ENCODE measurements around the gene NRDE2.

DNA sequence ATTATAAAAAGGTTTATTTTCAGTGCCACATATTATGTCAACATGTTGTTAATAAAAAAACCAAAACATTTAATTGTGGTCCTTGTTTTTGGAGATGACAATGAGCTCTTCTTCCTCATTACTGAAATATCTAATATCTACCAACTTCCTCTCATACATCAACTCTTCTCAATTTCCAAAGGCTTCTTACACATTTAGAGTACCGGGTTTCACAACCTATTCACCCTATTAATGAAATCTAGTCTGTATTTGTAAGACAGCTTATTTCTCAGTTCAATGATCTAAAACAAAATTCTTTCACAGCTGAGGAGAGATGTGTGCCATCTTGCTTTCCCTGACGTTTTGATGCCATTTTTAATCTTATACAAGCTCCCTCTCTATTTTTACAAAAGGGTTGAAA lies 14.5 kb downstream of the NRDE2 start:
- TF ChIP-seq CTCF (IDR thresholded peaks at IDR 0.05) = no peak
- TF ChIP-seq POLR2AphosphoS5 (IDR thresholded peaks at IDR 0.05; ENCODE audit: low read depth, low read length) = no peak
